Tibial nerve (tissue), 4 donors: ENCODE measurements around the gene FAM50A. TPM values are rescaled to one million over a fixed set of nuclear protein-coding genes. Genes with fewer than 3 reads are reported as not detected.

ENCODE experiments used
- DNase-seq, 2 donors: peaks; one replicate each; pipeline ENCODE4 v3.0.0-alpha.2; 2019; ENCODE audit warnings: low spot score in 2 of 2
- H3K27ac ChIP-seq, 4 donors: fragments of 200-600 bp; sonication (generic) in 3 of 4; one replicate each; pipeline ENCODE4 v1.5.1; 2017 to 2019; ENCODE audit warnings: mild to moderate bottlenecking in 1 of 4
- H3K27me3 ChIP-seq, 2 donors: fragments of 200-600 bp; sonication (generic) in 1 of 2; one replicate each; pipeline versions ENCODE4 v1.5.1 to v1.6.0; 2017 to 2019
- H3K36me3 ChIP-seq, 3 donors: fragments of 200-600 bp; sonication (generic); one replicate each; pipeline ENCODE4 v1.5.1; 2018 to 2019
- H3K4me1 ChIP-seq, 4 donors: fragments of 200-600 bp; sonication (generic) in 3 of 4; one replicate each; pipeline ENCODE4 v1.5.1; 2017 to 2019
- H3K4me3 ChIP-seq, 4 donors: fragments of 200-600 bp; sonication (generic) in 3 of 4; one replicate each; pipeline ENCODE4 v1.5.1; 2017 to 2019; ENCODE audit warnings: mild to moderate bottlenecking in 1 of 4, moderate library complexity in 1 of 4
- H3K9me3 ChIP-seq, 4 donors: fragments of 200-600 bp; sonication (generic) in 3 of 4; one replicate each; pipeline ENCODE4 v1.5.1; 2017 to 2019
- EP300 ChIP-seq, 2 donors: sonication (generic); formaldehyde crosslinking; IDR thresholded peaks; one replicate each; pipeline ENCODE4 v1.6.1; 2017; ENCODE audit warnings: antibody characterized with exemption in 2 of 2, mild to moderate bottlenecking in 1 of 2
- POLR2A ChIP-seq, 2 donors: fragments of 450-650 bp; IDR thresholded peaks; one replicate each; pipeline ENCODE4 v1.6.1; 2017; ENCODE audit warnings: antibody characterized with exemption in 2 of 2, mild to moderate bottlenecking in 2 of 2, moderate library complexity in 2 of 2
- WGBS, 2 donors: methylation state at CpG; one replicate each; pipeline ENCODE4 v1.1.5; 2018; 5-methylcytosine and 5-hydroxymethylcytosine counted together
- total RNA-seq, 4 donors: library from RNA; depleted of rRNA; stranded (reverse); fragments of >200 nt; gene quantifications; one replicate each; pipeline ENCODE4 v1.1.0, GENCODE V29; 2016
- TF ChIP-seq, protein P1 (sequence below), 5 experiments: fragments of 200-600 bp in 3 of 5; fragments of 450-650 bp in 2 of 5; sonication (generic) in 3 of 5; IDR thresholded peaks; one replicate each; pipeline ENCODE4 v1.5.1; 2016 to 2019; ENCODE audit warnings: antibody characterized with exemption in 5 of 5, mild to moderate bottlenecking in 3 of 5, moderate library complexity in 2 of 5

The FAM50A gene
- total RNA-seq, 4 donors from 2014 or later, result 47.5 to 90.6 (median 63.0) TPM

DNA sequence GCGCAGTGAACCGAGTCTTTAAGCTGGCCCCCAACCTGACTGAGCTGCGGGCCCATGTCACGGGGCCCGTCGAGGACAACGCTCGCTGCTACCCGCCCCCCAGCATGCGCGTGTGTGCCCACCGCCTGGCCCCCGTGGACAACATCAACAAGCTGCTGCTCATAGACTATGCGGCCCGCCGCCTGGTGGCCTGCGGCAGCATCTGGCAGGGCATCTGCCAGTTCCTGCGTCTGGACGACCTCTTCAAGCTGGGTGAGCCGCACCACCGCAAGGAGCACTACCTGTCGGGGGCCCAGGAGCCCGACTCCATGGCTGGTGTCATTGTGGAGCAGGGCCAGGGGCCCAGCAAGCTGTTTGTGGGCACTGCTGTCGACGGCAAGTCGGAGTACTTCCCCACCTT, 16.4 kb downstream of the FAM50A start:
- TF ChIP-seq, protein P1, sequence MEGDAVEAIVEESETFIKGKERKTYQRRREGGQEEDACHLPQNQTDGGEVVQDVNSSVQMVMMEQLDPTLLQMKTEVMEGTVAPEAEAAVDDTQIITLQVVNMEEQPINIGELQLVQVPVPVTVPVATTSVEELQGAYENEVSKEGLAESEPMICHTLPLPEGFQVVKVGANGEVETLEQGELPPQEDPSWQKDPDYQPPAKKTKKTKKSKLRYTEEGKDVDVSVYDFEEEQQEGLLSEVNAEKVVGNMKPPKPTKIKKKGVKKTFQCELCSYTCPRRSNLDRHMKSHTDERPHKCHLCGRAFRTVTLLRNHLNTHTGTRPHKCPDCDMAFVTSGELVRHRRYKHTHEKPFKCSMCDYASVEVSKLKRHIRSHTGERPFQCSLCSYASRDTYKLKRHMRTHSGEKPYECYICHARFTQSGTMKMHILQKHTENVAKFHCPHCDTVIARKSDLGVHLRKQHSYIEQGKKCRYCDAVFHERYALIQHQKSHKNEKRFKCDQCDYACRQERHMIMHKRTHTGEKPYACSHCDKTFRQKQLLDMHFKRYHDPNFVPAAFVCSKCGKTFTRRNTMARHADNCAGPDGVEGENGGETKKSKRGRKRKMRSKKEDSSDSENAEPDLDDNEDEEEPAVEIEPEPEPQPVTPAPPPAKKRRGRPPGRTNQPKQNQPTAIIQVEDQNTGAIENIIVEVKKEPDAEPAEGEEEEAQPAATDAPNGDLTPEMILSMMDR (IDR thresholded peaks at IDR 0.05), result peak in 2 of 5 experiments; percentile 9 to 26
- no peak for TF ChIP-seq EP300 (IDR thresholded peaks at IDR 0.05)
- Histone ChIP-seq H3K27me3 (no peaks in the 10 kb centered on the region), H3K4me1 (peaks cover 0 to 30% (median 4%) of the 10 kb centered on the region in 4 donors), H3K4me3 (peak overlapping the region in 1 of 4 donors; percentile 72), H3K36me3 (peaks cover 0 to 19% (median 0%) of the 10 kb centered on the region in 3 donors), H3K27ac (peak overlapping the region in 2 of 4 donors; percentile 43 to 87), H3K9me3 (no peaks in the 10 kb centered on the region)
- WGBS, 2 donors, result 74 to 100% methylated on average over 1 to 26 of the region's 26 CpGs
- no peak for DNase-seq

DNA sequence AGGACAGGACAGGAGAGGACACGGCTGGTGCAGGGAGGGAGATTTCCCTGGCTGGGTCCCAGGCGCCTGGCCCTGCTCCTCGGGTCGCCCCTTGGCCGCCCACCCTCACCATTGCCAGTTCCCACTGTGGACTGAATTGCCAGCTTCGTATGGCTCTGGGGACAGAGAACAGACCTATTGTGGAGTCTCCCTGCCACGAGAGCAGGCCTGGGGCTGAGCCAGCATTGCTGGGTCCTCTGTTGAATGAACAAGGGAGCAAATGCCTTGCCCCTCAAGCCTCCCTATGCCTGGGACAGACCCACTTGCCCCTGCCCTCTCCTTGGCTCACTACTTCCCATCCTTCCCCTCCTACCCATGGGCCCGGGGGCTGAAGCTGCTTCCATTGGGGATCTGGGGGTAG, 18.5 kb downstream of the FAM50A start:
- H3K27ac ChIP-seq, result peak overlapping the region in 2 of 4 donors; percentile 16 to 87
- no peaks in the 10 kb centered on the region for H3K27me3 ChIP-seq
- H3K9me3 ChIP-seq, result no peaks in the 10 kb centered on the region
- H3K36me3 ChIP-seq, result peaks cover 0 to 40% (median 0%) of the 10 kb centered on the region in 3 donors
- no peak for TF ChIP-seq POLR2A (IDR thresholded peaks at IDR 0.05)
- no peak for TF ChIP-seq EP300 (IDR thresholded peaks at IDR 0.05)
- TF ChIP-seq, protein P1 (IDR thresholded peaks at IDR 0.05), result no peak
- 28 to 56% methylated on average over 2 to 4 of the region's 8 CpGs for WGBS, 2 donors
- DNase-seq, result no peak
- no peak overlapping the region for H3K4me3 ChIP-seq
- H3K4me1 ChIP-seq, result peaks cover 0 to 30% (median 4%) of the 10 kb centered on the region in 4 donors

DNA sequence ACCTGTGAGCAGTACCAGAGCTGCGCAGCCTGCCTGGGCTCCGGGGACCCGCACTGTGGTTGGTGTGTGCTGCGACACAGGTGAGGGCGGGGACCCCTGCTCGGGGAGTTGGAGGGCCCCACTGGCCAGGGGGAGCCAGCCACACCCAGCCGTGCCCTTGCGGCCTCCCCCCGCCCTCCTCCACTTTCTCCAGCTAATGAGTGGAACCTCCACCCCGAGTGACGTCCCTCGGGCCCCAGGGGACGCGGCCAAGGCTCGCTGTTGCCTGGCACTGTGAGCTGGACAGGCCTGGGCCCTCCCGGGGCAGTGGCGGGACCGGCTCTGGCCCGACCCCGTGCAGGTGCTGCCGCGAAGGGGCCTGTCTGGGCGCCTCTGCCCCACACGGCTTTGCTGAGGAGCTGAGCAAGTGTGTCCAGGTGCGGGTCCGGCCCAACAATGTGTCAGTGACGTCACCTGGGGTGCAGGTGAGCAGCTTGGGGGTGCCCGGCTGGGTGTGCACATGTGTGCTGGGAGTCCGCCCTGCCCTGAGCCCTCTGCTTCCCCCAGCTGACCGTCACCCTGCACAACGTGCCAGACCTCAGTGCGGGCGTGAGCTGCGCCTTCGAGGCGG, 19.8 kb downstream of the FAM50A start:
- H3K27ac ChIP-seq, result no peak overlapping the region
- H3K36me3 ChIP-seq, result peaks cover 0 to 53% (median 0%) of the 10 kb centered on the region in 3 donors
- H3K4me1 ChIP-seq, result peaks cover 0 to 30% (median 4%) of the 10 kb centered on the region in 4 donors
- H3K4me3 ChIP-seq, result no peak overlapping the region
- no peak for DNase-seq
- H3K27me3 ChIP-seq, result no peaks in the 10 kb centered on the region
- TF ChIP-seq EP300 (IDR thresholded peaks at IDR 0.05), result no peak
- no peak for TF ChIP-seq POLR2A (IDR thresholded peaks at IDR 0.05)
- TF ChIP-seq, protein P1 (IDR thresholded peaks at IDR 0.05), result no peak
- H3K9me3 ChIP-seq, result no peaks in the 10 kb centered on the region
- WGBS, 2 donors, result 87 to 100% methylated on average over 4 to 32 of the region's 36 CpGs

DNA sequence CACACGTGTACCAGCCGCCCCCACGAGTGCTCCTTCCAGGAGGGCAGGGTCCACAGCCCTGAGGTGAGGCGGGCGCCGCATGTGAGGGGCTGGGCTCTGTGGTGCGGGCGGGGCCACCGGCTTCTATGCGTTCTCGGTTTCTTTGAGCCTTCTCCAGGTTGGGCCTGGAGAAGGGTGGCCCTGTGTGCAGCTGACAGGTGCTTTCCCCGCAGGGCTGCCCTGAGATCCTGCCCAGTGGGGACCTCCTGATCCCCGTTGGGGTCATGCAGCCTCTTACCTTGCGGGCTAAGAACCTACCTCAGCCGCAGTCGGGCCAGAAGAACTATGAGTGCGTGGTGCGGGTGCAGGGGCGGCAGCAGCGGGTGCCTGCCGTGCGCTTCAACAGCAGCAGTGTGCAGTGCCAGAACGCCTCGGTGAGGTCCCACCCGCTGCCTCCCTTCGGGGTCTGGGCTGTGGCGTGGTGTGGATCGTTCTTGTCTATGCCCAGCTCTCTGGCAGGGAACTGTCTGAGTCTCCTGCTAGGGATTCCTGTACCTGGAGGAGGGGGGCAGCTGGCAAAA, 20.9 kb downstream of the FAM50A start:
- H3K4me1 ChIP-seq, result peaks cover 0 to 23% (median 1%) of the 10 kb centered on the region in 4 donors
- TF ChIP-seq EP300 (IDR thresholded peaks at IDR 0.05) (no peak), POLR2A (IDR thresholded peaks at IDR 0.05) (no peak)
- TF ChIP-seq, protein P1 (IDR thresholded peaks at IDR 0.05), result no peak
- WGBS, 2 donors, result 88 to 90% methylated on average over 13 to 25 of the region's 28 CpGs
- H3K4me3 ChIP-seq, result no peak overlapping the region
- no peaks in the 10 kb centered on the region for H3K27me3 ChIP-seq
- peaks cover 0 to 65% (median 0%) of the 10 kb centered on the region in 3 donors for H3K36me3 ChIP-seq
- no peaks in the 10 kb centered on the region for H3K9me3 ChIP-seq
- no peak for DNase-seq
- no peak overlapping the region for H3K27ac ChIP-seq

DNA sequence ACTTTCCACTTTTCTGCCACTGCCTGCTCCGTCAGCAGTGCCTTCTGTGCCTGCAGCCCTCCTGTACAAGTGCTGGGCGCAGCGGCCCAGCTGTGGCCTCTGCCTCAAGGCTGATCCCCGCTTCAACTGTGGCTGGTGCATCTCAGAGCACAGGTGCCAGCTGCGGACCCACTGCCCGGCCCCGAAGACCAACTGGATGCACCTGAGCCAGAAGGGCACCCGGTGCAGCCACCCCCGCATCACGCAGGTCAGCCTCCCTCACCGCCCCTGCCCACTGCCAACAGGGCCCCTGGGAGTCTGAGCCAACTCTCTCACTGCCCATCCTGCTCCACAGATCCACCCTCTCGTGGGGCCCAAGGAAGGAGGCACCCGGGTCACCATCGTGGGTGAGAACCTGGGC, 21.7 kb downstream of the FAM50A start:
- TF ChIP-seq, protein P1 (IDR thresholded peaks at IDR 0.05), result no peak
- no peak for TF ChIP-seq POLR2A (IDR thresholded peaks at IDR 0.05)
- no peak for TF ChIP-seq EP300 (IDR thresholded peaks at IDR 0.05)
- 90 to 93% methylated on average over 2 to 13 of the region's 14 CpGs for WGBS, 2 donors

More for the DNA sequence above, 21.7 kb downstream of the FAM50A start:
- Histone ChIP-seq H3K36me3 (peaks cover 0 to 72% (median 0%) of the 10 kb centered on the region in 3 donors), H3K27me3 (no peaks in the 10 kb centered on the region), H3K9me3 (no peaks in the 10 kb centered on the region), H3K4me3 (no peak overlapping the region), H3K4me1 (peaks cover 0 to 15% (median 0%) of the 10 kb centered on the region in 4 donors), H3K27ac (no peak overlapping the region)
- no peak for DNase-seq
